ENCODE data around the gene SLAMF9.

The SLAMF9 gene

DNA sequence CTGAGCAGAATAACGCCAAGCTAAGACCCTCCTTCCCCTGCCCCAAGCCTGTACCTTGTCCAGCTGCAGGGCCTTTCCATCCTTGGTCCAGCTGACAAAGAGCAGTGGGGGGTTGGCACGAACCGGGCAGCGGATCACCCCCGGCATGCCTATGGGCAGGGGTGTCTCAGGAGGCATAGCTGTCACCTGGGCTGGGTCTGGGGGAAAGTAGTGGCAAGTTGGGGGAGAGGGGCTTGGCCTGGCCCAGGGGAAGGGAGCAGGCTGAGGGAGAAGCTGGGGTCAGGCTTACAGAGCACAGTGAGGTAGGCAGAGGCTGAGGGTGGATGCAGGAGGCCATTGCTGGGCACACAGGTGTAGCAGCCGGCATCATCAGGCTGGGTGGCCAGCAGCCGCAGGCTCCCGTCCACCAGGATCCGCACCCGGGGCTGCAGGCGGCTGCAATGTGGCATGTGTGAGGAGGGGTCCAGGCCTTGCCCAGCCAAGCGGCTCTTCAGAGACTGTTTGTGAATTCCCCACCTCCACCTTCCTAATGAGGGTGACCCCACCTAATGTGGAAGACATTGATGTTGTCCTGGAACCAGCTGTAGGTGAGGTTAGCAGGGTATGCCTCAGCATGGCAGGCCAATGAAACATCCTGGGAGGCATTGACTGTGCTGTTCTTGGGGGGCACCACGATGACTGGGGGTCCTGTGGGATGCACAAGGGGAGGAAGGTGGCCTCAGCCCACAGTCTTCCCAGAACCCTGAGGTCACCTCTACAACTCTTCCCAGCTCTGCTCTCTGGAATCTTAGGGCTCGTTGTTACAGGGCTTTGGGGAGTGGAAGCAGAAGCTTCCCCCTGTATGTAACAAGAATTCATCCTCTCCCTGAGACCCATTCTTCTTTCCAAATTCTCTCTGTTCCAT, 19.6 kb downstream of the SLAMF9 start:
- Histone ChIP-seq H2AFZ (ENCODE audit: low read length) (no peak overlapping the region), H3K4me2 (ENCODE audit: insufficient read depth, low read length, poor library complexity, severe bottlenecking) (no peak overlapping the region), H2AK5ac (ENCODE audit: low read depth, low read length) (no peak overlapping the region), H3K27ac (replicated peaks; ENCODE audit: low read length) (no peak overlapping the region), H3K18ac (ENCODE audit: low read length) (no peak overlapping the region), H3K9me3 (replicated peaks in 1 of 2; ENCODE audit: control insufficient read depth in 2 of 2, insufficient read depth in 1 of 2, low read depth in 1 of 2, low read length in 2 of 2) (no peaks in the 10 kb centered on the region), H4K91ac (ENCODE audit: low read depth, low read length, poor library complexity) (no peak overlapping the region), H3K4me1 (ENCODE audit: control insufficient read depth in 2 of 2, insufficient read depth in 1 of 2, low read depth in 1 of 2, low read length in 2 of 2) (peaks cover 8 to 19% of the 10 kb centered on the region in 2 donors), H3K4ac (ENCODE audit: low read length) (no peak overlapping the region), H2BK12ac (ENCODE audit: low read length) (no peak overlapping the region), H3K23ac (ENCODE audit: low read depth, low read length, poor library complexity) (peak overlapping the region; percentile 13), H3K36me3 (replicated peaks in 1 of 2; ENCODE audit: control insufficient read depth in 2 of 2, insufficient read depth in 2 of 2, low read length in 2 of 2) (peaks cover 20 to 50% of the 10 kb centered on the region in 2 donors), H4K8ac (ENCODE audit: low read depth, low read length) (no peak overlapping the region), H3K27me3 (ENCODE audit: control insufficient read depth in 3 of 3, insufficient read depth in 3 of 3, low read depth in 1 of 3, low read length in 3 of 3) (peaks cover 0 to 2% (median 0%) of the 10 kb centered on the region in 3 experiments), H3K9ac (ENCODE audit: low read depth, low read length, poor library complexity) (no peak overlapping the region), H3K4me3 (ENCODE audit: low read length in 2 of 2) (no peak overlapping the region), H3K79me1 (ENCODE audit: low read depth, low read length) (no peaks in the 10 kb centered on the region), H2BK5ac (ENCODE audit: low read length) (no peak overlapping the region), H3K14ac (ENCODE audit: low read length) (no peak overlapping the region), H2BK120ac (ENCODE audit: low read depth, low read length) (no peak overlapping the region), H2BK15ac (ENCODE audit: low read length) (no peak overlapping the region)
- no peak for DNase-seq (ENCODE audit: low spot score)
- WGBS, 2 donors (ENCODE audit: extremely low coverage in 2 of 2, insufficient read length in 2 of 2, insufficient replicate concordance in 1 of 2) = no CpG with 5 or more reads among the region's 14 CpGs

DNA sequence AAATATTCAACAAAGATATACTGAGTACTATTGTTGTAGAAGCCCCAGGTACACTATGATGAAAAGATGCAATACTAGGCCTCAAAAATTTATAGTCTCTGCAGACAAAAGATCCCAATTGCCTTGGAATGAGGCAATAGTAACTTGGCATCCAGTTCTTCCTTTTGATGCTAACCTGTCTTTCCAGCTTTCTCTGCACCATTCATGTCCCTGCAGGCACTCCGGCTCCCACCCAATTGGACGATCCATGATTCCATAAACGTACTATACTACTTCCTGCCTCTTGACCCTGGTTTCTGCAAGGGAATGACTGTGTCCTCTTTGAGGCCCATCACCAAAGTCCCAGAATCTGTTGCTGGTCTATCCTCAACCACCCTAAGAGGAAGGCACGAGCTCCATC, 20.7 kb downstream of the SLAMF9 start:
- WGBS, 2 donors (ENCODE audit: extremely low coverage in 2 of 2, insufficient read length in 2 of 2, insufficient replicate concordance in 1 of 2) = no CpG with 5 or more reads among the region's 4 CpGs
- Histone ChIP-seq H2BK120ac (ENCODE audit: low read depth, low read length) (no peak overlapping the region), H3K4me1 (ENCODE audit: control insufficient read depth in 2 of 2, insufficient read depth in 1 of 2, low read depth in 1 of 2, low read length in 2 of 2) (peaks cover 8 to 18% of the 10 kb centered on the region in 2 donors), H3K23ac (ENCODE audit: low read depth, low read length, poor library complexity) (no peak overlapping the region), H3K4me3 (ENCODE audit: low read length in 2 of 2) (no peak overlapping the region), H4K8ac (ENCODE audit: low read depth, low read length) (no peak overlapping the region), H2BK12ac (ENCODE audit: low read length) (no peak overlapping the region), H3K14ac (ENCODE audit: low read length) (no peak overlapping the region), H2AFZ (ENCODE audit: low read length) (no peak overlapping the region), H3K4ac (ENCODE audit: low read length) (no peak overlapping the region), H2AK5ac (ENCODE audit: low read depth, low read length) (no peak overlapping the region), H2BK15ac (ENCODE audit: low read length) (no peak overlapping the region), H3K18ac (ENCODE audit: low read length) (no peak overlapping the region), H2BK5ac (ENCODE audit: low read length) (no peak overlapping the region), H3K9me3 (replicated peaks in 1 of 2; ENCODE audit: control insufficient read depth in 2 of 2, insufficient read depth in 1 of 2, low read depth in 1 of 2, low read length in 2 of 2) (no peaks in the 10 kb centered on the region), H3K27ac (replicated peaks; ENCODE audit: low read length) (no peak overlapping the region), H3K4me2 (ENCODE audit: insufficient read depth, low read length, poor library complexity, severe bottlenecking) (no peak overlapping the region), H3K79me1 (ENCODE audit: low read depth, low read length) (no peaks in the 10 kb centered on the region), H4K91ac (ENCODE audit: low read depth, low read length, poor library complexity) (no peak overlapping the region), H3K9ac (ENCODE audit: low read depth, low read length, poor library complexity) (no peak overlapping the region), H3K36me3 (replicated peaks in 1 of 2; ENCODE audit: control insufficient read depth in 2 of 2, insufficient read depth in 2 of 2, low read length in 2 of 2) (peaks cover 26 to 54% of the 10 kb centered on the region in 2 donors), H3K27me3 (ENCODE audit: control insufficient read depth in 3 of 3, insufficient read depth in 3 of 3, low read depth in 1 of 3, low read length in 3 of 3) (peaks cover 0 to 2% (median 0%) of the 10 kb centered on the region in 3 experiments)
- DNase-seq (ENCODE audit: low spot score) = no peak

DNA sequence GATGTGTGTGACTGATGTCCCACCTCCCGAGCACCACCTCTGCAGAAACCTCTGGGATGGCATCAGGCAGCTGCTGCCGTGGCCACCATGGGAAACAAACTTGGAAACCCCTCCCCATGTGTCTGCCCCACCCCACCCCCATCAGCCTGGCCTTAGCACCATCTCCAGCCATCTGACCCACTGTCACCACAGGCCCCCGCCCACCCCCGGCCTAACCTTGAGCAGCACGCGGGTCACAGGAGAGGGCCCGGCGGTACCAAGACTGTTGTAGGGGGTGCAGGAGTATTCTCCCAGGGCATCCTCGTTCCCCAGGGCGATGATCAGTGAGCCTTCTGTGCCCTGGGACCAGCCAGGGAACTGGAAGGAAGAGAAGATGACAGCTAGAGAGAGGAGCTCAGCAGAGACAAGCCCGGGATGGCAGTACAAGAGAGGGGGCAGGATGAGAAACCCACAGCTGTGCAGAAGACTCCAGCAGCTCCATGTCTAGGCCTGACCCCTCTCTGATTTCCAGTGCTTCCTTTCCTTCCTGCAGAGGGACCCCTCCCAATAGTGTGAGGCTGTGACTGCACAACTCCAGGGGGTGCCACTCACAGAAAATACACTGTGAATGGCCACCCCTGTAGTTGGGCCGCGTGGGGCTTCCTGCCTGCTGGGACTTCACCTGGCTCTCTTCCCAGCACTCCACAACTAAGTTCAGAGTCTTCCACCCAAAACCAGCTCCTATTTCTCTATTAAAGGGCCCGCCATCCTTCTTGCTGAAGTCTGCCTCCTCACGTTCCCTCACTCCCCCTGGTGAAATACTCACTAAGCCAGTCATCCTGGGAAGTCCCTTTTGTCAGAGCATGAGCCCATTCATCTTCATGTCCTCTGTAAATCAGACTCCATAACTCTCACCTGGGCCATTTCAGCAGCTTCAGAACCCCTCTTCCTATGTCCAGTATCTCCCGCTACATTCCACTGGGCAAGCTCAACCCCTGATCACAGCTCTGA, 21.4 kb downstream of the SLAMF9 start:
- peaks cover 26 to 55% of the 10 kb centered on the region in 2 donors for H3K36me3 ChIP-seq (replicated peaks in 1 of 2; ENCODE audit: control insufficient read depth in 2 of 2, insufficient read depth in 2 of 2, low read length in 2 of 2)
- peaks cover 0 to 2% (median 0%) of the 10 kb centered on the region in 3 experiments for H3K27me3 ChIP-seq (ENCODE audit: control insufficient read depth in 3 of 3, insufficient read depth in 3 of 3, low read depth in 1 of 3, low read length in 3 of 3)
- H2AFZ ChIP-seq (ENCODE audit: low read length) = no peak overlapping the region
- H2BK15ac ChIP-seq (ENCODE audit: low read length) = no peak overlapping the region
- H3K79me1 ChIP-seq (ENCODE audit: low read depth, low read length) = no peaks in the 10 kb centered on the region
- no peak overlapping the region for H3K18ac ChIP-seq (ENCODE audit: low read length)
- H2AK5ac ChIP-seq (ENCODE audit: low read depth, low read length) = no peak overlapping the region
- H3K14ac ChIP-seq (ENCODE audit: low read length) = no peak overlapping the region
- H3K4ac ChIP-seq (ENCODE audit: low read length) = no peak overlapping the region
- H3K9me3 ChIP-seq (replicated peaks in 1 of 2; ENCODE audit: control insufficient read depth in 2 of 2, insufficient read depth in 1 of 2, low read depth in 1 of 2, low read length in 2 of 2) = no peaks in the 10 kb centered on the region
- WGBS, 2 donors (ENCODE audit: extremely low coverage in 2 of 2, insufficient read length in 2 of 2, insufficient replicate concordance in 1 of 2) = no CpG with 5 or more reads among the region's 16 CpGs
- H2BK5ac ChIP-seq (ENCODE audit: low read length) = no peak overlapping the region
- no peak overlapping the region for H4K8ac ChIP-seq (ENCODE audit: low read depth, low read length)
- H3K9ac ChIP-seq (ENCODE audit: low read depth, low read length, poor library complexity) = no peak overlapping the region
- no peak for DNase-seq (ENCODE audit: low spot score)
- H2BK120ac ChIP-seq (ENCODE audit: low read depth, low read length) = no peak overlapping the region
- H3K4me1 ChIP-seq (ENCODE audit: control insufficient read depth in 2 of 2, insufficient read depth in 1 of 2, low read depth in 1 of 2, low read length in 2 of 2) = peaks cover 8 to 10% of the 10 kb centered on the region in 2 donors
- H3K4me3 ChIP-seq (ENCODE audit: low read length in 2 of 2) = no peak overlapping the region
- H3K27ac ChIP-seq (replicated peaks; ENCODE audit: low read length) = no peak overlapping the region
- H3K23ac ChIP-seq (ENCODE audit: low read depth, low read length, poor library complexity) = no peak overlapping the region
- no peak overlapping the region for H4K91ac ChIP-seq (ENCODE audit: low read depth, low read length, poor library complexity)
- H3K4me2 ChIP-seq (ENCODE audit: insufficient read depth, low read length, poor library complexity, severe bottlenecking) = no peak overlapping the region
- no peak overlapping the region for H2BK12ac ChIP-seq (ENCODE audit: low read length)
